HG03064 (cell line): ENCODE data around the gene CHID1.

ENCODE experiments used
- ATAC-seq: cut with Tn5 transposase; IDR thresholded peaks from one replicate; pipeline ENCODE4 v1.9.1; 2021; ENCODE audit warnings: low read depth; ENCODE audit not compliant: unreplicated experiment

CHID1 gene

GRCh38 chr11:827146-827896 is 83.3 kb downstream of the CHID1 start:
- peak; percentile 37 for ATAC-seq

GRCh38 chr11:826836-827145 is 83.8 kb downstream of the CHID1 start:
- no peak for ATAC-seq

- no peak for ATAC-seq
These were observed 84.4 kb downstream of the CHID1 start for GRCh38 chr11:826227-826621.

GRCh38 chr11:825366-826226 is 85.0 kb downstream of the CHID1 start:
- no peak for ATAC-seq

- no peak for ATAC-seq
These were observed 85.7 kb downstream of the CHID1 start for GRCh38 chr11:824942-825341.

- no peak for ATAC-seq
These were observed 86.2 kb downstream of the CHID1 start for GRCh38 chr11:824292-824880.

- ATAC-seq: no peak
These were observed 86.9 kb downstream of the CHID1 start for GRCh38 chr11:823441-824291.

- ATAC-seq: no peak
These were observed 88.9 kb downstream of the CHID1 start for GRCh38 chr11:821512-822371.

- ATAC-seq: no peak
These were observed 89.7 kb downstream of the CHID1 start for GRCh38 chr11:820655-821511.

GRCh38 chr11:819943-820649 is 90.5 kb downstream of the CHID1 start:
- peak; percentile 50 for ATAC-seq

GRCh38 chr11:819129-819931 is 91.3 kb downstream of the CHID1 start:
- peak; percentile 51 for ATAC-seq

GRCh38 chr11:818396-819128 is 92.0 kb downstream of the CHID1 start, which contains the start of gene PNPLA2:
TSS of gene PNPLA2 (plus strand) at chr11:818914. CDS start at chr11:819719, 805 bp downstream.
- no peak for ATAC-seq
